Measurements from ENCODE around the gene C1QTNF8.

Gene C1QTNF8

GRCh38 chr16:1113489-1113888, 17.4 kb upstream of the C1QTNF8 start:
- H3K36me3 ChIP-seq (ENCODE audit: control insufficient read depth, insufficient read depth, low read length), result no peaks in the 10 kb centered on the region
- peaks cover 4% of the 10 kb centered on the region for H3K4me1 ChIP-seq (ENCODE audit: control insufficient read depth, insufficient read depth, low read length)
- H3K27ac ChIP-seq (ENCODE audit: low read depth, low read length), result no peak overlapping the region
- no peak overlapping the region for H3K4me3 ChIP-seq (ENCODE audit: low read length)
- no peak overlapping the region for H3K9ac ChIP-seq (ENCODE audit: low read length)
- H3K27me3 ChIP-seq (ENCODE audit: control insufficient read depth, insufficient read depth, low read length), result peaks cover 4% of the 10 kb centered on the region

- H3K4me3 ChIP-seq (ENCODE audit: low read length), result no peak overlapping the region
- H3K27me3 ChIP-seq (ENCODE audit: control insufficient read depth, insufficient read depth, low read length), result peaks cover 12% of the 10 kb centered on the region
- no peak overlapping the region for H3K9ac ChIP-seq (ENCODE audit: low read length)
- peaks cover 4% of the 10 kb centered on the region for H3K4me1 ChIP-seq (ENCODE audit: control insufficient read depth, insufficient read depth, low read length)
- no peaks in the 10 kb centered on the region for H3K36me3 ChIP-seq (ENCODE audit: control insufficient read depth, insufficient read depth, low read length)
- no peak overlapping the region for H3K27ac ChIP-seq (ENCODE audit: low read depth, low read length)
Observed at GRCh38 chr16:1112506-1113184, 16.6 kb upstream of the C1QTNF8 start.

GRCh38 chr16:1109648-1110047, 13.6 kb upstream of the C1QTNF8 start:
- H3K27ac ChIP-seq (ENCODE audit: low read depth, low read length), result no peak overlapping the region
- H3K36me3 ChIP-seq (ENCODE audit: control insufficient read depth, insufficient read depth, low read length), result no peaks in the 10 kb centered on the region
- no peak overlapping the region for H3K4me3 ChIP-seq (ENCODE audit: low read length)
- peaks cover 4% of the 10 kb centered on the region for H3K4me1 ChIP-seq (ENCODE audit: control insufficient read depth, insufficient read depth, low read length)
- H3K9ac ChIP-seq (ENCODE audit: low read length), result no peak overlapping the region
- peaks cover 13% of the 10 kb centered on the region for H3K27me3 ChIP-seq (ENCODE audit: control insufficient read depth, insufficient read depth, low read length)

- H3K9ac ChIP-seq (ENCODE audit: low read length), result no peak overlapping the region
- H3K4me1 ChIP-seq (ENCODE audit: control insufficient read depth, insufficient read depth, low read length), result peaks cover 4% of the 10 kb centered on the region
- no peak overlapping the region for H3K27ac ChIP-seq (ENCODE audit: low read depth, low read length)
- no peaks in the 10 kb centered on the region for H3K36me3 ChIP-seq (ENCODE audit: control insufficient read depth, insufficient read depth, low read length)
- no peak overlapping the region for H3K4me3 ChIP-seq (ENCODE audit: low read length)
- peaks cover 13% of the 10 kb centered on the region for H3K27me3 ChIP-seq (ENCODE audit: control insufficient read depth, insufficient read depth, low read length)
Observed at GRCh38 chr16:1108299-1109252, 12.5 kb upstream of the C1QTNF8 start.

GRCh38 chr16:1107731-1108130, 11.7 kb upstream of the C1QTNF8 start:
- peaks cover 4% of the 10 kb centered on the region for H3K4me1 ChIP-seq (ENCODE audit: control insufficient read depth, insufficient read depth, low read length)
- H3K4me3 ChIP-seq (ENCODE audit: low read length), result no peak overlapping the region
- H3K27me3 ChIP-seq (ENCODE audit: control insufficient read depth, insufficient read depth, low read length), result peaks cover 13% of the 10 kb centered on the region
- no peak overlapping the region for H3K27ac ChIP-seq (ENCODE audit: low read depth, low read length)
- no peak overlapping the region for H3K9ac ChIP-seq (ENCODE audit: low read length)
- no peaks in the 10 kb centered on the region for H3K36me3 ChIP-seq (ENCODE audit: control insufficient read depth, insufficient read depth, low read length)

GRCh38 chr16:1107141-1107540, 11.1 kb upstream of the C1QTNF8 start:
- H3K4me1 ChIP-seq (ENCODE audit: control insufficient read depth, insufficient read depth, low read length), result peaks cover 4% of the 10 kb centered on the region
- peaks cover 11% of the 10 kb centered on the region for H3K27me3 ChIP-seq (ENCODE audit: control insufficient read depth, insufficient read depth, low read length)
- H3K36me3 ChIP-seq (ENCODE audit: control insufficient read depth, insufficient read depth, low read length), result no peaks in the 10 kb centered on the region
- H3K9ac ChIP-seq (ENCODE audit: low read length), result no peak overlapping the region
- H3K4me3 ChIP-seq (ENCODE audit: low read length), result no peak overlapping the region
- no peak overlapping the region for H3K27ac ChIP-seq (ENCODE audit: low read depth, low read length)

- peaks cover 11% of the 10 kb centered on the region for H3K27me3 ChIP-seq (ENCODE audit: control insufficient read depth, insufficient read depth, low read length)
Observed at GRCh38 chr16:1106659-1107058, 10.6 kb upstream of the C1QTNF8 start.

GRCh38 chr16:1105888-1106620, 10.0 kb upstream of the C1QTNF8 start:
- Histone ChIP-seq H3K27me3 (ENCODE audit: control insufficient read depth, insufficient read depth, low read length) (peaks cover 11% of the 10 kb centered on the region), H3K27ac (ENCODE audit: low read depth, low read length) (no peak overlapping the region)

More at GRCh38 chr16:1106659-1107058, 10.6 kb upstream of the C1QTNF8 start:
- Histone ChIP-seq H3K27ac (ENCODE audit: low read depth, low read length) (no peak overlapping the region), H3K9ac (ENCODE audit: low read length) (no peak overlapping the region), H3K4me3 (ENCODE audit: low read length) (no peak overlapping the region), H3K36me3 (ENCODE audit: control insufficient read depth, insufficient read depth, low read length) (no peaks in the 10 kb centered on the region), H3K4me1 (ENCODE audit: control insufficient read depth, insufficient read depth, low read length) (peaks cover 4% of the 10 kb centered on the region)

GRCh38 chr16:1103636-1103980, 7.6 kb upstream of the C1QTNF8 start:
- Histone ChIP-seq H3K27ac (ENCODE audit: low read depth, low read length) (no peak overlapping the region), H3K9ac (ENCODE audit: low read length) (no peak overlapping the region), H3K4me3 (ENCODE audit: low read length) (no peak overlapping the region), H3K4me1 (ENCODE audit: control insufficient read depth, insufficient read depth, low read length) (no peaks in the 10 kb centered on the region), H3K36me3 (ENCODE audit: control insufficient read depth, insufficient read depth, low read length) (no peaks in the 10 kb centered on the region), H3K27me3 (ENCODE audit: control insufficient read depth, insufficient read depth, low read length) (peaks cover 14% of the 10 kb centered on the region)

More at GRCh38 chr16:1105888-1106620, 10.0 kb upstream of the C1QTNF8 start:
- H3K4me1 ChIP-seq (ENCODE audit: control insufficient read depth, insufficient read depth, low read length), result peaks cover 4% of the 10 kb centered on the region
- no peak overlapping the region for H3K4me3 ChIP-seq (ENCODE audit: low read length)
- H3K9ac ChIP-seq (ENCODE audit: low read length), result no peak overlapping the region
- no peaks in the 10 kb centered on the region for H3K36me3 ChIP-seq (ENCODE audit: control insufficient read depth, insufficient read depth, low read length)

- no peak overlapping the region for H3K27ac ChIP-seq (ENCODE audit: low read depth, low read length)
- H3K36me3 ChIP-seq (ENCODE audit: control insufficient read depth, insufficient read depth, low read length), result no peaks in the 10 kb centered on the region
- no peak overlapping the region for H3K4me3 ChIP-seq (ENCODE audit: low read length)
- H3K4me1 ChIP-seq (ENCODE audit: control insufficient read depth, insufficient read depth, low read length), result no peaks in the 10 kb centered on the region
- no peak overlapping the region for H3K9ac ChIP-seq (ENCODE audit: low read length)
- peaks cover 11% of the 10 kb centered on the region for H3K27me3 ChIP-seq (ENCODE audit: control insufficient read depth, insufficient read depth, low read length)
Observed at GRCh38 chr16:1102921-1103635, 7.0 kb upstream of the C1QTNF8 start.

- no peaks in the 10 kb centered on the region for H3K36me3 ChIP-seq (ENCODE audit: control insufficient read depth, insufficient read depth, low read length)
- H3K9ac ChIP-seq (ENCODE audit: low read length), result no peak overlapping the region
- peaks cover 10% of the 10 kb centered on the region for H3K27me3 ChIP-seq (ENCODE audit: control insufficient read depth, insufficient read depth, low read length)
Observed at GRCh38 chr16:1102333-1102700, 6.3 kb upstream of the C1QTNF8 start.

More at GRCh38 chr16:1102333-1102700, 6.3 kb upstream of the C1QTNF8 start:
- no peak overlapping the region for H3K27ac ChIP-seq (ENCODE audit: low read depth, low read length)
- no peaks in the 10 kb centered on the region for H3K4me1 ChIP-seq (ENCODE audit: control insufficient read depth, insufficient read depth, low read length)
- no peak overlapping the region for H3K4me3 ChIP-seq (ENCODE audit: low read length)
